G401.6 (cell line): Measurements from ENCODE around the gene WWOX.

Experiments used
- FAIRE-seq: peaks from 2 replicates; lab custom pipeline; 2012; peaks lifted over from hg19 to GRCh38; lab: Jason Lieb, UNC

Gene WWOX

DNA sequence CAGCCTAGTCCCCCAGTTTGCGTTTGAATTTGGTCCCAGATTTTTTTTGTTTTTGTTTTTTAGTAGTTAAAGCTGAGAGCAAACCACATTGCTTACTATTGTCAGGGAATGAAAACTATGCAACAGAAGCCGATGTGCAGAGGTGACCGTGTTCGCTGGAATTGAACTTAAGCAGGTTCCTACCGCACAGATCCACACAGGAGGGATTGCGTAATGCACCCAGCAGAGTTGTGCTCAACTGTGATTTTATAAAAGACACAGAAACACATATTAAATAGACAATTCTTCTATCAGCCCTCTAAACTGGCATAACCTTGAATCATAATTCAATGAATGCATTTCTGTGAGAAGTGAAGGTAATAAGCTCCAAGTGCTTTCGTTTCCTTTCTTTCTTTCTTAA, 443.0 kb downstream of the WWOX start:
- FAIRE-seq, result no peak

DNA sequence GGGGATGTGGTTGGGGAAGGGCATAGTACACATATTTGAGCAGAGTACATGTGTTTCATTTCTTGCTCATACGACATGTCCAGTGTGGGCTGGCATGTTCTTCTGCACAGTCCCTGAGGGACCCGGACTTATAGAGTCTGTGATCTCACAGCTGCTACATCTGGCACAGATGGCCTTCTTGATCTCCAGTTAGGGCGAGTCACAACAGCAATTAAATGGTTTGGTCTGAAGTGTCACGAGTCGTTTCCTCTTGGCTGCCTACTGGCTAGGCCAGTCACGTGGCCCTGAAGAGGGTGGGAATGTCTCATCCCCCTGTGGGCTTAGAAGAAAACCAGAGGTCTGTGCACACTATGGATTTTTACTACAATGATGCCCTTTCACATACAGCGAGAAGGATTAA, 443.6 kb downstream of the WWOX start:
- FAIRE-seq, result no peak

DNA sequence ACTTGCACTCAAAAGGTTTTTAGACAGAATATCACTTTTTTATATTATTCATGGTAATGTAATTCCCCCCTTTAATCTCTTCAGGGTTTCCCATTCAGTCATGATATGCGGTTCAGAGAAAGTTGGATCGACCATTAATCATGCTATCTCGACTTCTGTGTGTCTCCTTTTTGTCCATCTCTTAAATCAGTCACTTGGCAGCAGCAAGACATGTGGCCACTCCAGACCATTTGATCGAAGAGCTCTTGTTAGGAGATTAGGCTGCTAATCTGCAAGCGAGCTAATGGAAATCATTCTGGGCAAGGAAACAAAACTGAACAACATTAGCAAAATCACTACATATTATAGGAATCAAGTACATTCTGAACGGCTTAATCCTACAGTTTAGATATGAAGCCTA, 449.9 kb downstream of the WWOX start:
- FAIRE-seq, result no peak

DNA sequence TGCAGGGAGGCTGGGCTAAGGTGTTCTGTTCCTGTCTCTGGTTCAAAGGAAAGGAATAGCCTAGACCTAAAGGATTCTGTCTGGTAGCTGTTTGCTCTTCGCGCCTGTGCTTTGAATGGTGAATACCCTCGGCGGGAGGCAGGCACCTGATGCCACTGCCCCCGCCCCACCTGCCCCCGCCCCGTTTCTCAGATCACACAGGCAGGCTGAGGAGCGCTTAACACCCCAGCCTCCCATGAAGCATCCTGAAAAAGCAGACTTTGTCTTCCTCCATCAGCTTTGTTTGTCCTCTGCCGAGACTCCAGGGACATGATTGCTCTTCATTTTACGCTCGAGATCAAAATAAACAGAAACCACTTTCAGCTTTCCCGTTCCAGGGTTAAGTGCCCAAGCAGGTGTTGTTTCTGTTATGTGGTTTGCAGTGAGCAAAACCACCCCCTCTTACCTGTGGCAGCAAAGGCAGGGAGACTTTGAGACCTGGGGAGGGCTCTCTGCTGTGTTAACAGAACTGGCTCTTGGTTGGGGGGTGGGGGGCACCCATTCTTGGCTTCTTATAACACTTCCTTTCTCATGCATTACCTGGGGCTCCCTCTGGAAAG, 452.1 kb downstream of the WWOX start:
- no peak for FAIRE-seq

DNA sequence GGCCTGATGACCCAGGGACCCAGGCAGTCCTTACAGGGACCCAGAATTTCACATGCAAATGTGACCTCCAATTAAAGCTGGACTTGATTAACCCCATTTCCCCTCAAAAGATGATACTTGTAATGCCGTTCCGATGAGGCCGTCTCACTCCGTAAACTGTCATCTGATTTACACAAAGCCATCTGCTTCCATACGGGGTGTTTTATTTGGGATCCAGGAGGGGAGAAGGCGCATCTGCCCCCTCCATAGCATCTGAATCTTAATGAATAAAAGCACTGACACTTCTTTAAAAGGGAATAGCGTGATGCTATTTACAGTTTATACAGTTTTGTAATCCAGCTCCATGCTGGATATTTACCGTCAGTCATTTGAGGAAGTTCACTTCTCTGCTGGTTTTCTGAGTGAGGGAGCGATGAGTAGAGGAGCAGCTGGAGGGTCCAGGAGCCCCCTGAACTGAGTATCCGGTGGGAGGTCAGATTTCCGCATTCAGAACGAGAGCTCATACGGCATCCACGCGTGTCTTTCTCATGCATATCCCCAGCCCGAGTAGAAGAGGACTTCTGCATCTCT, 452.7 kb downstream of the WWOX start:
- FAIRE-seq, result no peak

DNA sequence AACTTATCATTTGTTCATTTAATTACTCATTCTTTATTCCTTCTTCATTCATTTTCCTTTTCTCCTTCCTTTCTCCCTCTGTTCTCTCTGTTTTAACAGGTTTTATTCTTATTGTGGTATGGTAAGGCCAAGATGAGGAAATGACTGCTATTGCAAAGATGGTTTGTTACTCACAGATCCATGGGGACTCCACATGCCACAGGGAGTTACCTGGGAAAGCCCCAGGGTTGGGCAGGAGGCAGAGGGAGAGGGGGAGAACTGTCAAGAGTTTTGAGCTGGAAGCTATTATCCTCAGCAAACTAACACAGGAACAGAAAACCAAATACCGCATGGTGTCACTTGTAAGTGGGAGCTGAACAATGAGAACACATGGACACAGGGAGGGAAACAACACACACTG, 453.3 kb downstream of the WWOX start:
- FAIRE-seq, result no peak

DNA sequence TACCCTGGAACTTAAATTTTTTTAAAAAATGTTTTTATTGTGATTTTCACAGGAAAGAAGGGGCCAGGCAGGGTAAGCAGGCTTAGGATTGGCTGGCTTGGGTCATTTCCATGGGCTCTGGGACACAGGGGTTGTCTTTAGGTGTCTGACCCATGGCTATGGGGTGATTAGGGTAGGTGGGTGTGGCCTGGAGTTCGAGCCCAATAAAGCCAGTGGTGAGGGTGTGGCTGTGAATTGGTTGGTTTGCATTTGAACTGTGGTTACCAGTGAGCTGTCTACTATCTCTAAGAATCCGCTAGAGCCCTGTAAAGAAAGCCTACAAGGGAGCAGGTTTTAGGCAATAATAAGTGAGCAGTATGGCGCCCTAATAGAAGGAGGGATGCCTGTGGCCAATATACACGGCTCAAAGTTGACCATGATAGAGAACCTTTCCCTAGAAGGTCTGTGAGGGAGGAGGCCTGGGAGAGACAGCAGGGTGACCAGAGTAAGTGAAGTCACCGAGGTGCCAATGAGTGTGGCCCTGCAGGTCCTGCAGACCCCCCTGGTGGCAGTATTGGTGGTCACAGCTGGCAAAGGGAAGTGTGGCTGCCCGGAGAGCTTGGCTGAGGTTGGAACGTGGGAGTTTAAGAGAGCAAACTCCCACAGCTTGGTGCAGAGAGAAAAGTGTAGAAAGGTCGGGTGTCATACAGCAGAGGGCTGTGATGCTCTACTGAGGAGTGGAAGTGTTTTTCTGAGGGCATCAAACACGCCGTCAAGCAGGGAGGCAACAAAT, 454.0 kb downstream of the WWOX start:
- no peak for FAIRE-seq

DNA sequence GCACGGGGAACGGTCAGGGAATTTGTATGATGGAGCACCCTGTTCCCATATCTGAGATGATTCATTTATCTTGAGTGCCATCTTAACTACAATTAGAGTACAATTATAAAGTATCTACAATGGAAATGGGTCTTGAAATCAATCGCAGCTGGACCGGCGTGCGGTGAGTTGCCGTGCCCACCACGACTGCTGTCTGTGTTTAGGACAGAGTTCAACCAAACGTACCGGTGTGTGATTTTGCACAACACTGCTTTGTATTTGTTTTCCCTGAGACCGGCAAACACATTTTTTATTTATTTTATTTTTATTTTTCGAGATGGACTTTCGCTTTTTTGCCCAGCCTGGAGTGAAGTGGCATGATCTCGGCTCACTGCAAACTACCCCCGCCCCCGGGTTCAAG, 457.0 kb downstream of the WWOX start:
- FAIRE-seq, result no peak

DNA sequence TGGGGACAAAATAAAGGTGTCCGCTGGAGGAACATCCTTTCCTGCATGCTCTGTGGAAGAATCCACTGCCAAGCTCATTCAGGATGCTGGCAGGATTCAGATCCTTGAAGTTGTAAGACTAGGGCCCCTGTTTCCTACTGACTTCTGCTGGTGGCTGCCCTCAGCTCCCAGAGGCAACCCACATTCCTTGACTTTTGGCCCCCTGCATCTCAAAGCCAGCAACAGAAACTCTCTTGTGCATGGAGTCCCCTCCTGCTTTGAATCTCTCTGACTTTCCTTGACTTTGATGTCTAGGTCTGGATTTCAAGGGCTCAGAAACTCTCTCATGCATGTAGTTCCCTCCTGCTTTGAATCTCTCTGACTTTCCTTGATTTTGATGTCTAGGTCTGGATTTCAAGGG, 461.5 kb downstream of the WWOX start:
- FAIRE-seq, result no peak

DNA sequence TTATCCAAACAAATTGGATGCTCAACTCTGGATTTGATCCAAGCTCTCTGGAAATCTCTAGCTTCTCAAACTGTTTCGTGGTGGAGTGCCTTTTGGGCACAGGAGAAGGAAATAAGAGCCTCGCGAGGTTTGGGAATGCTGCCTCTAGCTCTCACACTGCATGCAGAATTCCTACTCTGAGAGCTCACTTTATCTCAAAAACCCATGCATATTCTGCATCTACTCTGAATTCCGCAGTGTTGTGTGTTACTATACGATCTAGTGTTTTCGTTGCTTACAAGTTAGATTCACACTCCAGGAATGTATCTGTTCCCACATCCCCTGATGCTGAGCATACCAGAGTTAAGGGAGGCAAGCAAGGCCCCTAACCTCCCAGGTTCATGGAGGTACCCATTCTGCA, 462.7 kb downstream of the WWOX start:
- no peak for FAIRE-seq

DNA sequence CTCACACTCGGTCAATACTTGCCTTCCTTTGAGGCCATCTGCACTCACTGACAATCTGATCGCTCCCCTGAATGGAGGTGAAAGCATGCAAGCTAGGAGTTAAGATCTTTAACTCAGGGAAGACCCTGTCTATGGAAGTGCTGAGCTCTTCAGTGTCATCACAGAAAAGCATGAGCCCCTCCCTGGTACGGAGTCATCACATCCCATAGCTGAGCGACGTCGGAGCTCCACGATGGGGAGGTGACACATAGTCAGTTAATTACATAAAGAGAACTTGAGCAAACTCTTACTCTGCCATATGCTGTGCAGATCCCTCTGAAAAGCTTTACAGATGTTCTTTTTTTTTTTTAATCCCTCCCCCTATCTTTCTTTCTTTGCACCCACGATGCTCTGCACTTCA, 463.2 kb downstream of the WWOX start:
- no peak for FAIRE-seq

DNA sequence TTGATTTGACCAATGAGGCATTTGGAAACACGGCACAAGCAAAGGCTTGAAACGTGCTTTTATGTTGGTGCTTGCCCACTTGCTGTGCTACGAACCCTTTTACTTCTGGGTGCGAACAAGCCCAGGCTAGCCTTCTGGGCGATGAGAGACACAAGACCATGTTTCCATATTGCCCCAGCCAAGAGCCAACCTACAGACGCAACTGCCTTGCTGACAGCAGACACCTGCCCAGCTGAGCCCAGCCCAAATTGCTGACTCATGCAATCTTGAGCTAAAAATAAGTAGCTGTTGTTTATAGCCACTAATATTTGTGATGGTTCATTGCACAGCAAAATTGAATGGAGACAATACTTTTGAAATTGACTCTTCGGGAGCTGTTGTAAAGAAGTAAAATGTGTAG, 464.5 kb downstream of the WWOX start:
- FAIRE-seq, result no peak

DNA sequence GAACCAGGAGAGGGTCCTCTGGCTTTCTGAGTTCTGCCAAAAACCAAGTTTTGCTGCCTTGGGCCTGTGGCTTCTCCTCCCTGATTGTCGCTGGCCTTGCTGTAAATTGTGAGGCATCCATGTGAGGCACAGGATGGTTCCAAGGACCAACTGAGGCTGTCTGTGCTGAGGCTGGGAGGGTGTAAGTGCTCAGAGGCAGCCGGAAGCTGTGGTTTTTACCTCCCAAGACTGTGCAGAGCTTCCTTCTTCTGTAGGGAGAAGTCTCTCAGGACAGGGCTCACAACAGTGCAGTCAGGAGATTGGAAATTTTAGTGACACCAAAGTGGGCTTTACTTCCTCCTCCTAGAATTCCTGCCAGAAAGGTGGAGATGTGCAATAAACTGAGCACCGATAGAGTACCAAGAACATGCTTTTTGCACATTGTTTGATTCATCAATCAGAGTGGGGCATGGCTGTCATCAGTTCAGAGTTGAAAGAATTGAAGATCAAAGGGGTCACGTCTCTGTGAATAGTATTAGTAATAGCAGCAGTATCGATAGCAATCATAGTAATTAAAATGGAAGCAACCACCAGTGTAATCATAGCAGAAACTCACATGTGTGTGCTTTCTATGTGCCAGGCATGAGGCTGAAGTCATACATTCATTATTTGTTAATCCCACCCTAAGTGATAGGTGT, 467.1 kb downstream of the WWOX start:
- FAIRE-seq, result no peak

DNA sequence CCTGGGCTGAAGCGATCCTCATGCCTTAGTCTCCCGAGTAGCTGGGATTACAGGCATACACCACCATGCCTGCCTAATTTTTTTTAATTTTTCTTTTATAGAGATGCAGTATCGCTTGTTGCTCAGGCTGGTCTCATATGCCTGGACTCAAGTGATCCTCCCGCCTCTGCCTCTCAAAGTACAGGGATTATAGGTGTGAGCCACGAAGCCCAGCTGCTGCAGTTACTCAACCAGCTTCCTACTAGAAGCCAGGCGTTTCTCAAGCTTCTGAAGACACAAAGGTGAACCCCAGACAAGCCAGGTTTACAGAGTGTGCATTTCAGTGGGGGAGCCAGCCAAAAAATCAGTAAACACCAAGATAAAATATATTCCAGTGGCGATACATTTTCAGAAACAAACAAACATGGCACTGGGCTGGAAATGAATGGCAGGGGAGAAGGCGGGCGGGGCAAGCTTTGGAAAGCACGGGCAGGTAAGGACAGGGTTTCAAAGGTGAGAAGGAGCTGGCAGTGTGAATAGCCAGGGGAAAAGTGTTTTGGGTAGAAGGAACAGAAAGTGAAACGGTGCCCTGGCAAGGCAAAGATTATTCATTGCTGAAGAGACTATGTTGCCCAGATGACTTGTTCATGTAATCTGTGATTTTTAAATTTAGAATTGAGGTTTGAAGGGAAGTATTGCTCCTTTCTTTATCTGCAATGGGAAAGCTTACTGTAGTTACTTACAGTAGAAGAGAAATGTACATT, 471.1 kb downstream of the WWOX start:
- FAIRE-seq, result no peak

DNA sequence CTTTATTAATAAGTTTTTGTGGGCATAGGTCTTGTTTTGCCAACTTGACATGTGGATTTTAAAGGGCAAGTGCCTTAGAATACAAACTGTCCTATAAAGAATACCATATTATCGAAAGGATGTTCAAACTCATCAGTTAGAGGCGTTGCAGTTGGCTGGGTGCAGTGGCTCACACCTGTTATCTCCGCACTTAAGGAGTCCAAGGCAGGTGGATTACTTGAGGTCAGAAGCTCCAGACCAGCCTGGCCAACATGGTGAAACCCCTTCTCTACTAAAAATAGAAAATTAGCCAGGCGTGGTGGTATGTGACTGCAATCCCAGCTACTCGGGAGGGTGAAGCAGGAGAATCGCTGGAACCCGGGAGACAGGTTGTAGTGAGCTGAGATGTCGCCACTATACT, 472.0 kb downstream of the WWOX start:
- no peak for FAIRE-seq

DNA sequence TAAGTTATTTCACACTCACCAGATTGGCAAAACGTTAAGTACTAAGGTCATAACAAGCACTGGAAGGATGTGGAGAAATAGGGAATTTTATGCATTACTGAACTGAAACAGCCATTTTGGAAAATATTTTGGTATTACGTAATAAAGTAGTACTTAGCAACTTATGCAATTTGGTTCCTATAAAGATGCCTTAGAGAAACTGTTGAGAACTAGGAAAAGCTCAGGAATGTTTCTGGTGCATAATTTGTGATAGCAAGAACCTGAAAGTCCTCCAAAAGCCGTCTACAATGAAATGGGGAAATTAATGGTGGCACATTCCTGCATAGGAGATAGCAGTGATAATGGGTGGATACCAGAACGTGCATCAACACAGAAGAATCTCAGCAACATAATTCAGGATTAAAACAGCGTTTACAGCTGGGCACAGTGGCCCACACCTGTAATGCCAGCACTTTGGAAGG, 472.5 kb downstream of the WWOX start:
- no peak for FAIRE-seq

DNA sequence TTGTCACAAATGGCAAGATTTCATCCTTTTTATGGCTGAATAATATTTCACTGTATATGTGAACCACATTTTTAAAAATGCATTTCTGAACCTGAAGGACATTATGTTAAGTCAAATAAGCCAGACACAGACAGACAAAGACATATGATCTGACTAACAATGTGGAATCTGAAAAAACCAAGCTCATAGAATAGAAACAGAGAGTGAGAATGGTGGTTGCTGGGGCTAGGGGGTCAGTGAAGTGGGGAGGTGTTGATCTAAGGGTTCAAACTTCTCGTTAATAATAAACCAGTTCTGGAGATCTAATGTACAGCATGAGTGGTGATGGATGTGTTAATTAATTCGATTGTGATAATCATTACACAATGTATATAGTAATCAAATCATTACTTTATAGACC, 475.1 kb downstream of the WWOX start:
- no peak for FAIRE-seq

DNA sequence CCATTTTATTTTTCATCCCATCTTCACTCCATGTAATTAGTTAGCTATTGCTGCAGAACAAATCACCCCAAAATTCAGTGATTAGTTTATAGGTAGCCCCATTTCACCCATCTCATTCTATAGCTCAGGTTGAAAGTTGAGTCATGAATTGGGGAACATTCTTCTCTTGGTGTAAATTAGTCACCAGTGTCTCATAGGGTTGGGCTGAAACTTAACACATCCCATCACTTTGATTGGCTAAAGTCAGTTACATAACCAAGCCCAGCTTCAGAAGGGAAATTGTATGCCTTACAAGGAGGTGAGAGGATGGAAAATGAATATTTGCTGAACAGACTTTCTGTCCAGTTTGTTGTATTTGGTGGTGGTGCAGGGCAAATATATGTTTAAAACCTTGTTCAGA, 477.5 kb downstream of the WWOX start:
- FAIRE-seq, result no peak

DNA sequence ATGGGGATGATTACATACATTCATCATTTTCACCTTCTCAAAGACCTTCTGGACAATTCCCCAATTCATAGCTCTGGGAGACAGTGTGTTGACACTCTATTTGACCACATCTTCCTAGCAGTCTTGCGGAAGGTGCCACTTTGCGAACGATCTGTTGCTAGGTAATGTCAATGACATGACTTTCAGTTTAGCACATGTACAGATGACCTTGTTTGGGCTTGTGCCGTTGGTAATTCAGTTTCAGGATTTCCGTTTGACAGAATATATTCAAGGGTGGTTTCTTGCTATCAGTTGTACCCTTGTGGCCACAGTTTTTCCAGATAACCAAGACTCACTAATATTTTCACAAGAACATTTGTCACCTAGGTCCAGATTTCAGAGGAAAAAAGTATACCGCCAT, 478.2 kb downstream of the WWOX start:
- FAIRE-seq, result no peak

DNA sequence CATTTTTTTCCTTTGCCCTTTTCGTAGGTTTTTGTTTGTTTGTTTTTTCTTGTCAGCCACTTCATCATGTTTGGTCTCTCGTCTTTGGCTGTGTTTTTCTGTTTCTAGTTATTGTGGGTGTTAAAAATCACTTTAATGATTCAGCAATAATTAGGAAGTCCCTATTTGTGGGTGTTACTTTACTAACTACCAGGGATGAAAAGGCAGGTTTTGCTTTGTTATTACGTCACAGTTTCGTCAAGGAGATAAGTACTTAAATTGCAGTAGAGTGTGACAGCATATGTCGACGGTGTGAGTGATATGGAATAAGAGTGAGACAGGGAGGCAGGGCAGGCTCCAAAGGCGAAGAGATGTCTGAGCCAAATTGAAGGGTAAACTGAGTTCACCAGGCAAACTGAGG, 479.6 kb downstream of the WWOX start:
- no peak for FAIRE-seq

DNA sequence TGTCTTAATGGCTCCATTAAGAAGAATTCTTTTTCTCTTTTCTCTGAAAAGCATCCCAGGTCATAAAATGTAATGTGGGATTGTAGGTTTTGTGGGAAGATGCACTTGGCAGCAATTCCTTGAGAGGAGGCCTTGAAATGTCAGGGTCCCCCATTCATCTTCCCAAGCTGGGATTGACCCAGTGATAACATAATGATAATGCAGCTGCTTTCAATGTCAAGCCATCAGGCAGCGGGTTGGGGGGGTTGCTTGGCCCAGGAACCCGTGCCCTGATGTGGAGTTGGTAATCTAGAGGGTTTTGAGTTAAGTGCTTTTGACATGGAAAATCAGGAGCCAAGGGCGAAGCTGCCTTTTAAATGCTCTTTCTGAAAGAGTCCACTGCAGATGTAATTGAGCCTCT, 484.0 kb downstream of the WWOX start:
- no peak for FAIRE-seq

DNA sequence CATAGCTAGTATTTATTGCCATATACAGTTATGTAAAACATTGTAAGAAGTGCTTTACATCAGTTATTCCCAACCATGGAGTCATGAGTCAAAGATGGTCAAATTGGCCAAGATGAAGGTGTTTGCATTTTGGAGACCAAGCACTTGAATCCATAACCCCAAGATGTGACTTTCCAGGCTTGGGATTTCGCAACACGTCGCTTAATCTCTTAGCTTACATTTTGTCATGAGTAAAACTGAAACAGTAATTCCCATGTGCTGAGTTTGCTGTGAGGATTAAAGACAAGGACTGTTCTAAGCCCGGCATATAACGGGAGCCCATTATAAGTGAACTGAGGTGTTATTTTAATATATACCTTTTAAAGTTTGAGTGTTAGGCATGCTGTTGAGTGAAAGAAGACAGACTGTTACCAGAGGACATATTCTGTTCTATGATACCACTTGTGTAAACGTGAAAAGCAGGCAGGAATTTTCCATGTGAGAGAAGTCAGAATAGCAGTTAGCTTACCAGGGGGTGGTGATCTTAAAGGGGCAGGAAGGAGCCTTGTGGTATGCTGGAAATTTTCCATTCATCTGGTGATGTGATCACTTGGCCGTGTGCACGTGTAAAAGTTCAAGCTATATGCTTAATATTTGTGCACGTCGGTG, 484.9 kb downstream of the WWOX start:
- FAIRE-seq, result no peak
